GM21619 (cell line): ENCODE data around the gene KRT33A.

Experiments used
- ATAC-seq: cut with Tn5 transposase; IDR thresholded peaks from one replicate; pipeline ENCODE4 v1.9.1; 2021; ENCODE audit not compliant: unreplicated experiment

KRT33A gene

DNA sequence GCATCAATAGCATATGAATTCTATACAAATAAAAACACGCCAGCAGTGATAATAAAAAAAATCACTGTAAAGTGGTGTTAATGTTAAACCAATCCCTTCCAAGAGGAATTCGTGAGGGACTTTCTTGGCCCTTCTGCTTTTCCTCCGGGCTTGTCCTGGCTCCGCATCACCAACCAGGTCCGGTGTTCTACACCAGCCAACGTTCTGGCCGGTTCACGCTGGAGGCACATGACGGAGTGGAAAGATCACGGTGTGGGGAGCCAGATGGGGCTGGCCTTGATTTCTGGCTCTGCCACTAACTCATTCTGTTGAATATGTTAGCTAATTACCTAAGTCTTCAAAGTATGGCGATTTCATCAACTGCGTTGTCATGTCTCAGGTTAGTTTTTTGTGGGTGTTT is 46.5 kb downstream of the KRT33A start:
- no peak for ATAC-seq

GRCh38 chr17:41302981-41303380 is 47.6 kb downstream of the KRT33A start:
- no peak for ATAC-seq

- no peak for ATAC-seq
Observed at GRCh38 chr17:41301916-41302901, 48.4 kb downstream of the KRT33A start, which contains the start of gene KRTAP29-1. Gene KRTAP29-1 (minus strand): TSS chr17:41302851. CDS start chr17:41302851, 0 bp downstream.

DNA sequence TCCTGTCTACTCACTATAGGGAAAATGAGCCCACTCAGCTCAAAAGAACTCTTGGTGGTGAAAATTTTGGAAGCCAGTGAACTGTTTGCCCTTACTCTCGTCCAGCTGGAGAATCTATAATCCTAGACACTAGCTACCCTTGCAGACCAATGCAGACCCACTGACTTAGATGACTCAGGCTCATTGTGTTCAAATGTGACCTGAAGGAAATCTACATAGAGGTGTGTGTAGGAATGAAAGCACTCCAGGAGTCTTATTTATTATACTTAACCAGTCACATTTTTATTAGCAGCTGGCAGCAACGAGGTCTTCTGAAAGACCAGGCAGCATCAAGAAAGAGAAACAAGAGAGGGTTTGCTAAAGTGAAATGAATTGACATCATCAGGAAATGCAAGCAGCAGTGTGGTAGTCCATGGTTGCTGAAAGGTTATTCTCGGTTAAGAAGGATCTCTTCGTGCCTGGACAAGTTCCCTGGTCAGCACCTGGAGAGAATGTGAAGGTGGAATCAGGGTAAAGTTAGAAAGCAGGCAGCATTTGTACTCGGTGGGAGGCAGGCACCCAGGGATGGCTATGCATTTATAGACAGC is 49.3 kb downstream of the KRT33A start:
- no peak for ATAC-seq

DNA sequence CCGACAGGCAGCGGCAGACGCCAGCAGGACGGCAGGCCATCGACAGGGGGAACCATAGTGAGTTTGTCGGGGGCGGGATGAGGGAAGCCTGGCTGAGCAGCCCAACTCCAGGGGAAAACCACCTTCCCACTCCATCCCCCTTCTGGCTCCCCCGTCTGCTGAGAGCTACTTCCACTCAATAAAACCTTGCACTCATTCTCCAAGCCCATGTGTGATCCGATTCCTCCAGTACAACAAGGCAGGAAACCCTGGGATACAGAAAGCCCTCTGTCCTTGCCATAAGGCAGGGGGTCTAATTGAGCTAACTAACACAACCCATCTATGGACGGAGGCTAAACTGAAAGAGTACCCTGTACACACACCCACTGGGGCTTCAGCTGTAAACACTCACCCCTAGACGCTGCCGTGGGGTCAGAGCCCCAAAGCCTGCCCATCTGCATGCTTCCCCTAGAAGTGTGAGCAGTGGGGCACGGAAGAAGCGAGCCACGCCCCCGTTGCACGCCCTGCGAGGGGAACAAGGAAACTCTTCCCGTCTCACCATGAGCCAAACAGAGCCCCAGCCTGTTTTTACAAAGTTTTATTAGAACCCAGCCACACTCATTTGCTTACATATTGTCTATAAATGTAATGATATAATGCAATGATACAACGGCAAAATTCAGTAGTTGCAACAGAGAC is 52.0 kb downstream of the KRT33A start:
- ATAC-seq, result no peak

- no peak for ATAC-seq
Observed at GRCh38 chr17:41296846-41297245, 53.8 kb downstream of the KRT33A start.
